Frontal cortex (tissue), 4 donors: ENCODE measurements around the gene RETREG3. TPM values are rescaled to one million over a fixed set of nuclear protein-coding genes. Genes with fewer than 3 reads are reported as not detected.
A peak's percentile ranks its signal among the peaks of the same experiment; 100 is the strongest.
"Not testable (repeated sequence)": the region's sequence is repeated elsewhere in the genome, so short reads cannot be mapped to it uniquely, and the experiment has no call there.

Experiments used
- DNase-seq, 2 donors: peaks; one replicate each; pipeline ENCODE4 v3.0.0; 2012; ENCODE audit warnings: low spot score in 2 of 2
- FAIRE-seq: peaks from 2 replicates; lab custom pipeline; 2012; peaks lifted over from hg19 to GRCh38; lab: Jason Lieb, UNC
- total RNA-seq: library from RNA; depleted of rRNA; stranded (reverse); fragments of >200 nt; gene quantifications from one replicate; pipeline ENCODE4 v1.2.3, GENCODE V29; 2014
- donor health status: control.
- donor health status: control.
- donor health status: control.

The RETREG3 gene
- 59.5 TPM for total RNA-seq

GRCh38 chr17:42609182-42609813, at the start of gene RETREG3, which contains the start of gene TUBG1:
Gene RETREG3, minus strand, starts transcription at chr17:42609374. Its CDS starts 50 bp downstream, at chr17:42609324.
Gene TUBG1, plus strand, starts transcription at chr17:42609683. Its CDS starts 55 bp downstream, at chr17:42609738.
- FAIRE-seq, result peak; percentile 57

GRCh38 chr17:42657824-42658588, 48.8 kb upstream of the RETREG3 start:
- DNase-seq (no peak), FAIRE-seq (no peak)

More at GRCh38 chr17:42609182-42609813, at the start of gene RETREG3, which contains the start of gene TUBG1:
- DNase-seq, result peak; percentile 98 to 99

- FAIRE-seq (no peak), DNase-seq (no peak)
Observed at GRCh38 chr17:42655528-42655927, 46.4 kb upstream of the RETREG3 start.

GRCh38 chr17:42653179-42654124, 44.3 kb upstream of the RETREG3 start:
- DNase-seq, result peak in 1 of 2 donors; percentile 62
- no peak for FAIRE-seq

GRCh38 chr17:42651392-42651791, 42.2 kb upstream of the RETREG3 start:
- no peak for FAIRE-seq
- DNase-seq, result no peak

- DNase-seq (no peak), FAIRE-seq (no peak)
Observed at GRCh38 chr17:42647778-42648177, 38.6 kb upstream of the RETREG3 start.

GRCh38 chr17:42642336-42642735, 33.2 kb upstream of the RETREG3 start:
- no peak for FAIRE-seq
- DNase-seq, result no peak

- no peak for FAIRE-seq
- DNase-seq, result no peak
Observed at GRCh38 chr17:42640121-42640520, 30.9 kb upstream of the RETREG3 start.

GRCh38 chr17:42639525-42640113, 30.4 kb upstream of the RETREG3 start:
- FAIRE-seq, result no peak
- DNase-seq, result no peak

- FAIRE-seq (no peak), DNase-seq (no peak)
Observed at GRCh38 chr17:42632949-42633444, 23.8 kb upstream of the RETREG3 start.

- DNase-seq (no peak), FAIRE-seq (no peak)
Observed at GRCh38 chr17:42629411-42630009, 20.3 kb upstream of the RETREG3 start.

GRCh38 chr17:42627032-42627764, 18.0 kb upstream of the RETREG3 start:
- not testable (repeated sequence) for FAIRE-seq, DNase-seq

GRCh38 chr17:42623732-42624596, 14.8 kb upstream of the RETREG3 start:
- no peak for FAIRE-seq
- DNase-seq, result no peak

- DNase-seq, result no peak
- FAIRE-seq, result no peak
Observed at GRCh38 chr17:42623271-42623670, 14.1 kb upstream of the RETREG3 start.

- not testable (repeated sequence) for FAIRE-seq, DNase-seq
Observed at GRCh38 chr17:42621987-42622386, 12.8 kb upstream of the RETREG3 start.

GRCh38 chr17:42618442-42619150, 9.4 kb upstream of the RETREG3 start:
- no peak for FAIRE-seq
- DNase-seq, result no peak

GRCh38 chr17:42617956-42618431, 8.8 kb upstream of the RETREG3 start:
- FAIRE-seq (no peak), DNase-seq (no peak)
